Measurements from ENCODE around the gene SLC25A10. TPM values are rescaled to one million over a fixed set of nuclear protein-coding genes. Genes with fewer than 3 reads are reported as not detected.

SLC25A10 gene
- total and polyA plus RNA-seq, 2 donors (not counting 3 experiments of a cell fraction or from before 2014, with no cell fraction given) = 16.7 to 17.2 TPM

DNA sequence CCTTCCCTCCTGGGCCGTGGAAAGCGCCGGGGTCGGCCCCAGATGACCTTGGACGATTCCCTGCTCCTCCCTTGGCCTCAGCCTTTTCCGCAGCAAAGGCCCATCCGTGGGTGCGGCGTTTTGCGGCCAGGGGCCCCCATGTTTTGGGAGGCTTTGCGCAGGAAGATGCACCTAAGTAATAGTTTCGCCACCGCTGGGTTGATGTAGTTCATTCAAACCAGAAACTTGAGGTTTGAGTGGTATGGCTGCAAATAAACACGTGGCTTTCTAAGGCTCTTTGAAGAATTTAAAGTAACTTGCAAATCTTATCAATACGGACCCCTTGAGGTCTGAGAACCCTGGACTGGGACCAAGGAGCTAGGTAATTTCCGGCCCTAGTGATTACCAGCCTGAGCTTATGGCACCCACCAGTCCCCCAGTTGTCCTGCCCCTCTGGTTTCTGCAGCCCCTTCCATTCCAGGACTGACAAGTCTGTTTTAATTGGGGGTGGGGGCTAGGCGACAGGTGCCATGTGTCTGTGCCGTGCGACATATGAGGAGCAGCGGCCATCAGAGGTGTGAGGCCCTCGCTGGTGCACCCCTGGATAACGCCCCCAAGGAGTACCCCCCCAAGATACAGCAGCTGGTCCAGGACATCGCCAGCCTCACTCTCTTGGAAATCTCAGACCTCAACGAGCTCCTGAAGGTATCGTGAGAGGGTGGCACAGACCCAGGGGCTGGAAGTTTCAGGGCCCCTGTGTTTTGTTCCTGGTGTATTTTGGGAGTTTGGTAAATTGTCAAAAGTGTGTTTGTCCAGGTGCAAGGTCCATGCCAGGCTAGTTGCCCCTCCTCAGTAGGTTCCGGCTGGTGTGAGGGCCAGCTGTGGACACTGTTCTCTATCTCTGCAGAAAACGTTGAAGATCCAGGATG is 8.1 kb upstream of the SLC25A10 start:
- H3K4me1 ChIP-seq (ENCODE audit: control insufficient read depth, extremely low read depth, insufficient read depth, low read length) = peaks cover 19% of the 10 kb centered on the region
- TF ChIP-seq CTCF (IDR thresholded peaks at IDR 0.05; ENCODE audit: extremely low read depth in 1 of 2, insufficient read depth in 1 of 2, low read depth in 1 of 2, low read length in 2 of 2) (no peak), EZH2 (IDR thresholded peaks at IDR 0.05; ENCODE audit: borderline replicate concordance, low read depth, low read length, severe bottlenecking) (no peak), FOS (IDR thresholded peaks at IDR 0.05; ENCODE audit: borderline replicate concordance, insufficient read depth, low read length) (no peak), MAX (IDR thresholded peaks at IDR 0.05; ENCODE audit: insufficient read depth, insufficient read length) (no peak), JUN (IDR thresholded peaks at IDR 0.05; ENCODE audit: borderline replicate concordance, insufficient read depth, insufficient read length, low read depth) (no peak), GATA2 (IDR thresholded peaks at IDR 0.05; ENCODE audit: insufficient read depth, insufficient read length, low read depth, low read length) (no peak)
- DNase-seq (ENCODE audit: low read depth, low spot score) (no peak), FAIRE-seq (no peak)
- H3K4me3 ChIP-seq (replicated peaks in 1 of 3; ENCODE audit: insufficient read depth in 1 of 3, low read depth in 1 of 3, low read length in 3 of 3) = peak overlapping the region; percentile 70 to 86 (median 76)
- no peaks in the 10 kb centered on the region for H3K9me1 ChIP-seq (replicated peaks; ENCODE audit: control insufficient read depth, extremely low read depth, insufficient read depth, low read length)
- H4K20me1 ChIP-seq (replicated peaks; ENCODE audit: control insufficient read depth, extremely low read depth, insufficient read depth, low read length) = no peaks in the 10 kb centered on the region
- H3K9me3 ChIP-seq (replicated peaks; ENCODE audit: control insufficient read depth, insufficient read depth, low read length) = no peaks in the 10 kb centered on the region
- H2AFZ ChIP-seq (ENCODE audit: low read depth, low read length) = no peak overlapping the region
- BruUV-seq (replicated peaks) = TSS peak; percentile 29
- intact Hi-C loops (cut with micrococcal nuclease) = loop anchor here (1.0 to 2.0 kb wide), 2 partner anchors 8 to 19 kb away; partner anchors contain the start of genes HGS and SLC25A10
- peak overlapping the region; percentile 87 for H3K27ac ChIP-seq (ENCODE audit: insufficient read depth, low read depth, low read length)
- CTCF ChIA-PET = interaction anchor here (1.0 to 2.8 kb wide), 3 partner anchors 9 to 125 kb away, joined by 3 to 19 read pairs (median 3); partner anchors contain the start of genes ARL16 and HGS
- H3K9ac ChIP-seq (replicated peaks; ENCODE audit: extremely low read depth, insufficient read depth, low read length) = peak overlapping the region; percentile 98
- H3K4me2 ChIP-seq (ENCODE audit: insufficient read depth, low read length) = peak overlapping the region; percentile 79
- dilution Hi-C loops (cut with MboI; ENCODE audit: extremely low pct_ligation_motif_present, low sequenced_read_pairs) = no loop called here
- no peaks in the 10 kb centered on the region for H3K27me3 ChIP-seq (ENCODE audit: control insufficient read depth in 2 of 2, insufficient read depth in 2 of 2, low read length in 2 of 2)
- H3K36me3 ChIP-seq (ENCODE audit: control insufficient read depth in 2 of 2, extremely low read depth in 1 of 2, insufficient read depth in 2 of 2, low read length in 2 of 2) = peaks cover 3 to 28% of the 10 kb centered on the region in 2 experiments
- POLR2A ChIA-PET = interaction anchor here (1.0 kb wide), 1 partner anchor 21 kb away, joined by 4 read pairs; the partner anchor contains the start of gene ARL16
- peaks cover 30% of the 10 kb centered on the region for H3K79me2 ChIP-seq (ENCODE audit: control insufficient read depth, insufficient read depth, low read length)
